ENCODE measurements around the gene CPM.

DNA sequence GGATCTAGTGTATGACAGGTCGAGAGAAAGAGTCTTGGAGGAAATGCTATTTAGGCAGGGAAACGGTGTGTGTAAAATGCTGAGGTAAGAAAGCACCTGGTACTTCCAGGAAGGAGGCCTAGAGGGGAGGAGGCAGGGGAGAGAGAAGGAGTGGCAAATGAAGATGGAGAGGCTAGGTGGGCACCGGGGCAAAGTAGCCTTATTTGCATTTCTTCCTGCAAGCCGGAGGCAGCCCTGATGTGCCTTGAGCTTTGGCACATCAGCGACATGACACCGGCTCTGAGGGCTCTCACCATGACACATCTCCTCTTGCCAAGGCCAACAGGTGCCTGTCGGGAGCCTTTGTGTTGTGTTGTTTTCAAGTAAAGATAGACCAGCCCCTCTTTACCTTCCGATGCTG lies 61.6 kb downstream of the CPM start:
- TF ChIP-seq, protein P1, sequence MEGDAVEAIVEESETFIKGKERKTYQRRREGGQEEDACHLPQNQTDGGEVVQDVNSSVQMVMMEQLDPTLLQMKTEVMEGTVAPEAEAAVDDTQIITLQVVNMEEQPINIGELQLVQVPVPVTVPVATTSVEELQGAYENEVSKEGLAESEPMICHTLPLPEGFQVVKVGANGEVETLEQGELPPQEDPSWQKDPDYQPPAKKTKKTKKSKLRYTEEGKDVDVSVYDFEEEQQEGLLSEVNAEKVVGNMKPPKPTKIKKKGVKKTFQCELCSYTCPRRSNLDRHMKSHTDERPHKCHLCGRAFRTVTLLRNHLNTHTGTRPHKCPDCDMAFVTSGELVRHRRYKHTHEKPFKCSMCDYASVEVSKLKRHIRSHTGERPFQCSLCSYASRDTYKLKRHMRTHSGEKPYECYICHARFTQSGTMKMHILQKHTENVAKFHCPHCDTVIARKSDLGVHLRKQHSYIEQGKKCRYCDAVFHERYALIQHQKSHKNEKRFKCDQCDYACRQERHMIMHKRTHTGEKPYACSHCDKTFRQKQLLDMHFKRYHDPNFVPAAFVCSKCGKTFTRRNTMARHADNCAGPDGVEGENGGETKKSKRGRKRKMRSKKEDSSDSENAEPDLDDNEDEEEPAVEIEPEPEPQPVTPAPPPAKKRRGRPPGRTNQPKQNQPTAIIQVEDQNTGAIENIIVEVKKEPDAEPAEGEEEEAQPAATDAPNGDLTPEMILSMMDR (conservative IDR thresholded peaks at IDR 0.05) = no peak
- no peak for TF ChIP-seq EZH2 (IDR thresholded peaks at IDR 0.05; ENCODE audit: low read depth)
